C4-2B (cell line): ENCODE measurements around the gene NUCKS1.

Source experiments
- ZFX ChIP-seq: fragments of 450-650 bp; IDR thresholded peaks from 2 replicates; pipeline ENCODE4 v1.6.1; 2017
- TF ChIP-seq, protein P1 (sequence below): fragments of 450-650 bp; conservative IDR thresholded peaks from 2 replicates; pipeline ENCODE4 v1.5.1; 2017; ENCODE audit warnings: mild to moderate bottlenecking

DNA sequence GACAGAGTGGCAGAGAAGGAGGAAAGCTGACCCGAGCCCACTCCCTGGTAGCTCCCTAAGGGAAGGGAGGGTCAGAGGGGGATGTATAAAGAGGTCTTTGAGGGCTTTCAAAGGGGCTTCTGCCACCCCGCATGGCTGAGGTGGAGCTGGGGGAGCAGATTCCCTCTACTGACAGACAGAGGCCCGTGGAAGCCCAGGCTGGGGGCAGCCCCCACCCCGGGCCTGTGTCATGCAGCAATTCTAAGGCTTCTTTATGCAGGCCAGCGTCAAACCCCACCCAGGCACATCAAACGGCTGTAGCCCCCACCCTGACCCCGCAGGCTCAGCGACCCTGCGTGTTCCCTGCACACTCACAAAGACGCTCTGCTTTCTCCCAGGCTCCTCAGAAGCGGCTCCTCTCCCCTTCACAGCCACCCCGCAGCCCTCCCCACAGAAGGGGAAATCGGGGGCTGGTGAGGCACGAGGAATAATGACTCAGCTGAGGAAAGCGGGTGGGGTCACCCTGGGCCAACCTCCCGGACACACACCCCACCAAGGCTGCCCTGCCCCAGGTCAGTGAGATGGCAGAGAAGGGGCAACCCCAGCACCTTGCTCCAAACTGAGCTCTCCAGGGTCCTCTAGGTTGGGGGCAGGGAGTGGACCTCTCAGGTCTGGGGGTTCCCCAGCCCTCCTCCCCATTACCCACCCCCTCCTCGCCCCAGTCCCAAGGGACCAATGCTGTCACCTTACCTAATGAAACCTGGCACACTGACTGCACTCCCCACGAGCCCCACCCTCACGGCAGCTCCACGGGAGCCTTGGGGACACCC lies 80.4 kb downstream of the NUCKS1 start:
- TF ChIP-seq, protein P1, sequence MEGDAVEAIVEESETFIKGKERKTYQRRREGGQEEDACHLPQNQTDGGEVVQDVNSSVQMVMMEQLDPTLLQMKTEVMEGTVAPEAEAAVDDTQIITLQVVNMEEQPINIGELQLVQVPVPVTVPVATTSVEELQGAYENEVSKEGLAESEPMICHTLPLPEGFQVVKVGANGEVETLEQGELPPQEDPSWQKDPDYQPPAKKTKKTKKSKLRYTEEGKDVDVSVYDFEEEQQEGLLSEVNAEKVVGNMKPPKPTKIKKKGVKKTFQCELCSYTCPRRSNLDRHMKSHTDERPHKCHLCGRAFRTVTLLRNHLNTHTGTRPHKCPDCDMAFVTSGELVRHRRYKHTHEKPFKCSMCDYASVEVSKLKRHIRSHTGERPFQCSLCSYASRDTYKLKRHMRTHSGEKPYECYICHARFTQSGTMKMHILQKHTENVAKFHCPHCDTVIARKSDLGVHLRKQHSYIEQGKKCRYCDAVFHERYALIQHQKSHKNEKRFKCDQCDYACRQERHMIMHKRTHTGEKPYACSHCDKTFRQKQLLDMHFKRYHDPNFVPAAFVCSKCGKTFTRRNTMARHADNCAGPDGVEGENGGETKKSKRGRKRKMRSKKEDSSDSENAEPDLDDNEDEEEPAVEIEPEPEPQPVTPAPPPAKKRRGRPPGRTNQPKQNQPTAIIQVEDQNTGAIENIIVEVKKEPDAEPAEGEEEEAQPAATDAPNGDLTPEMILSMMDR: no peak
- no peak for TF ChIP-seq ZFX
